Stimulated activated CD4-positive, alpha-beta T cell treated with anti-CD3 and anti-CD28 coated beads, Interleukin-1b, Interleukin-23, amount 100 ng/mL, for 1 hour (primary cell): ENCODE data around the gene CCDC28A.

Source experiments
- DNase-seq, 2 donors: peaks; one replicate each; pipeline ENCODE4 v3.0.0-alpha.2; 2020; ENCODE audit warnings: low read depth in 2 of 2

Gene CCDC28A

GRCh38 chr6:138833816-138834539, 60.4 kb downstream of the CCDC28A start:
- DNase-seq = no peak

GRCh38 chr6:138837246-138837645, 63.7 kb downstream of the CCDC28A start:
- DNase-seq = no peak
